Mesendoderm (in vitro differentiated cells): ENCODE results near the gene SLC16A1.

Source experiments
- DNase-seq: peaks from one replicate; pipeline ENCODE4 v3.0.0; 2013
- H2AK5ac ChIP-seq: 2 replicates; pipeline ENCODE4 v1.6.1; 2013; ENCODE audit warnings: low read length, inconsistent platforms
- H2BK120ac ChIP-seq: 2 replicates; pipeline ENCODE4 v1.6.1; 2013; ENCODE audit warnings: low read depth, mild to moderate bottlenecking, low read length, moderate library complexity, mixed read lengths
- H2BK15ac ChIP-seq: replicated peaks from 2 replicates; pipeline ENCODE4 v1.6.1; 2013; ENCODE audit warnings: low read depth, mild to moderate bottlenecking, moderate library complexity
- H2BK5ac ChIP-seq: 2 replicates; pipeline ENCODE4 v1.6.1; 2013; ENCODE audit warnings: low read length, inconsistent platforms
- H3K18ac ChIP-seq: 2 replicates; pipeline ENCODE4 v1.6.1; 2013; ENCODE audit warnings: mild to moderate bottlenecking, low read length, mixed read lengths
- H3K23ac ChIP-seq: one replicate; pipeline ENCODE4 v1.6.1; 2013; ENCODE audit warnings: low read length
- H3K27ac ChIP-seq: 2 replicates; pipeline ENCODE4 v1.5.1; 2013; ENCODE audit warnings: low read depth, mild to moderate bottlenecking, inconsistent platforms, low read length, moderate library complexity
- H3K27me3 ChIP-seq: 2 replicates; pipeline ENCODE4 v1.6.1; 2013; ENCODE audit warnings: low read length, control low read depth, mild to moderate bottlenecking, inconsistent platforms; ENCODE audit not compliant: insufficient read depth, poor library complexity
- H3K36me3 ChIP-seq: 2 replicates; pipeline ENCODE4 v1.6.1; 2013; ENCODE audit warnings: low read length, inconsistent platforms; ENCODE audit not compliant: control insufficient read depth, insufficient read depth
- H3K4ac ChIP-seq: one replicate; pipeline ENCODE4 v1.6.1; 2013; ENCODE audit warnings: low read depth, mild to moderate bottlenecking, low read length, moderate library complexity
- H3K4me1 ChIP-seq: 2 replicates; pipeline ENCODE4 v1.6.1; 2013; ENCODE audit warnings: low read depth, low read length, inconsistent platforms; ENCODE audit not compliant: control insufficient read depth
- H3K4me2 ChIP-seq: 2 replicates; pipeline ENCODE4 v1.6.1; 2013; ENCODE audit warnings: low read length
- H3K4me3 ChIP-seq: 2 replicates; pipeline ENCODE4 v1.5.1; 2013; ENCODE audit warnings: mild to moderate bottlenecking, low read length
- H3K56ac ChIP-seq: one replicate; pipeline ENCODE4 v1.6.1; 2013; ENCODE audit warnings: low read length
- H3K79me1 ChIP-seq: 2 replicates; pipeline ENCODE4 v1.6.1; 2013; ENCODE audit warnings: low read length, inconsistent platforms
- H3K79me2 ChIP-seq: 2 replicates; pipeline ENCODE4 v1.6.1; 2013; ENCODE audit warnings: mild to moderate bottlenecking, low read length; ENCODE audit not compliant: control insufficient read depth, insufficient read depth
- H3K9ac ChIP-seq: 2 replicates; pipeline ENCODE4 v1.6.1; 2013; ENCODE audit warnings: low read length, inconsistent platforms
- H4K5ac ChIP-seq: one replicate; pipeline ENCODE4 v1.6.1; 2013; ENCODE audit warnings: low read length
- H4K8ac ChIP-seq: one replicate; pipeline ENCODE4 v1.6.1; 2013; ENCODE audit warnings: low read depth, mild to moderate bottlenecking, control low read depth, low read length, moderate library complexity
- WGBS: extraction: QIAGEN DNeasy Blood & Tissue Kit; methylation state at CpG from one replicate; pipeline ENCODE4 v1.1.7; 2013; ENCODE audit warnings: low lambda C conversion rate, missing lambda C conversion rate; ENCODE audit not compliant: insufficient coverage; ENCODE audit errors: extremely low coverage; 5-methylcytosine and 5-hydroxymethylcytosine counted together

The SLC16A1 gene

GRCh38 chr1:112927462-112927990, 28.5 kb downstream of the SLC16A1 start:
- H2BK5ac ChIP-seq, result no peak overlapping the region
- H3K9ac ChIP-seq, result no peak overlapping the region
- H2BK120ac ChIP-seq, result no peak overlapping the region
- no peak overlapping the region for H2BK15ac ChIP-seq
- H4K8ac ChIP-seq, result no peak overlapping the region
- WGBS, result no CpG with 5 or more reads among the region's 2 CpGs
- peaks cover 13% of the 10 kb centered on the region for H3K36me3 ChIP-seq
- H3K27me3 ChIP-seq, result no peaks in the 10 kb centered on the region
- H4K5ac ChIP-seq, result no peak overlapping the region
- H3K4me3 ChIP-seq, result no peak overlapping the region
- no peak overlapping the region for H3K27ac ChIP-seq
- peaks cover 20% of the 10 kb centered on the region for H3K79me1 ChIP-seq
- H3K4me1 ChIP-seq, result no peaks in the 10 kb centered on the region
- no peak overlapping the region for H3K23ac ChIP-seq
- DNase-seq, result no peak
- no peak overlapping the region for H2AK5ac ChIP-seq
- H3K4me2 ChIP-seq, result no peak overlapping the region
- no peak overlapping the region for H3K56ac ChIP-seq
- no peak overlapping the region for H3K4ac ChIP-seq
- peaks cover 49% of the 10 kb centered on the region for H3K79me2 ChIP-seq
- no peak overlapping the region for H3K18ac ChIP-seq

- peaks cover 14% of the 10 kb centered on the region for H3K36me3 ChIP-seq
- H3K4ac ChIP-seq, result no peak overlapping the region
- WGBS, result no CpG with 5 or more reads among the region's 1 CpG
- H3K79me2 ChIP-seq, result peaks cover 42% of the 10 kb centered on the region
- no peak overlapping the region for H4K5ac ChIP-seq
- H3K9ac ChIP-seq, result no peak overlapping the region
- no peak overlapping the region for H3K23ac ChIP-seq
- H2BK120ac ChIP-seq, result no peak overlapping the region
- no peak overlapping the region for H3K4me3 ChIP-seq
- no peak overlapping the region for H3K18ac ChIP-seq
- no peak overlapping the region for H2BK15ac ChIP-seq
- no peak overlapping the region for H3K56ac ChIP-seq
- no peaks in the 10 kb centered on the region for H3K27me3 ChIP-seq
- no peak overlapping the region for H3K4me2 ChIP-seq
- no peak for DNase-seq
- H3K79me1 ChIP-seq, result peaks cover 21% of the 10 kb centered on the region
- H3K4me1 ChIP-seq, result no peaks in the 10 kb centered on the region
- H4K8ac ChIP-seq, result no peak overlapping the region
- no peak overlapping the region for H2BK5ac ChIP-seq
- no peak overlapping the region for H2AK5ac ChIP-seq
- H3K27ac ChIP-seq, result no peak overlapping the region
Measured at GRCh38 chr1:112926858-112927257, 29.1 kb downstream of the SLC16A1 start.

GRCh38 chr1:112925015-112925414, 31.0 kb downstream of the SLC16A1 start:
- Histone ChIP-seq H3K27me3 (no peaks in the 10 kb centered on the region), H3K4me1 (no peaks in the 10 kb centered on the region), H4K8ac (no peak overlapping the region), H3K4me3 (no peak overlapping the region), H2BK120ac (no peak overlapping the region), H3K79me2 (peaks cover 28% of the 10 kb centered on the region), H2BK5ac (no peak overlapping the region), H3K4ac (no peak overlapping the region), H3K9ac (no peak overlapping the region), H3K27ac (no peak overlapping the region), H3K79me1 (peaks cover 20% of the 10 kb centered on the region), H2AK5ac (no peak overlapping the region), H4K5ac (no peak overlapping the region), H3K56ac (no peak overlapping the region), H3K23ac (no peak overlapping the region), H2BK15ac (no peak overlapping the region), H3K4me2 (no peak overlapping the region), H3K36me3 (peaks cover 15% of the 10 kb centered on the region), H3K18ac (no peak overlapping the region)
- DNase-seq, result no peak
- no CpG with 5 or more reads among the region's 3 CpGs for WGBS

GRCh38 chr1:112923959-112924349, 32.0 kb downstream of the SLC16A1 start:
- Histone ChIP-seq H3K4me1 (no peaks in the 10 kb centered on the region), H3K27me3 (no peaks in the 10 kb centered on the region), H3K4me3 (no peak overlapping the region), H2AK5ac (no peak overlapping the region), H3K4me2 (no peak overlapping the region), H4K5ac (no peak overlapping the region), H2BK120ac (no peak overlapping the region), H2BK15ac (no peak overlapping the region), H3K9ac (no peak overlapping the region), H3K4ac (no peak overlapping the region), H3K23ac (no peak overlapping the region), H2BK5ac (no peak overlapping the region), H3K36me3 (peaks cover 13% of the 10 kb centered on the region), H4K8ac (no peak overlapping the region), H3K18ac (no peak overlapping the region), H3K79me2 (peaks cover 18% of the 10 kb centered on the region), H3K27ac (no peak overlapping the region), H3K79me1 (peaks cover 14% of the 10 kb centered on the region), H3K56ac (no peak overlapping the region)
- no CpG with 5 or more reads among the region's 12 CpGs for WGBS
- DNase-seq, result no peak

- Histone ChIP-seq H4K5ac (no peak overlapping the region), H2BK15ac (no peak overlapping the region), H3K79me1 (peaks cover 15% of the 10 kb centered on the region), H3K36me3 (peaks cover 13% of the 10 kb centered on the region), H3K27ac (no peak overlapping the region), H2BK120ac (no peak overlapping the region), H2AK5ac (no peak overlapping the region), H3K18ac (no peak overlapping the region), H3K56ac (no peak overlapping the region), H2BK5ac (no peak overlapping the region), H4K8ac (no peak overlapping the region), H3K4ac (no peak overlapping the region), H3K79me2 (peaks cover 18% of the 10 kb centered on the region), H3K4me3 (no peak overlapping the region), H3K4me1 (no peaks in the 10 kb centered on the region), H3K23ac (no peak overlapping the region), H3K9ac (no peak overlapping the region), H3K27me3 (no peaks in the 10 kb centered on the region), H3K4me2 (no peak overlapping the region)
- WGBS, result no CpG with 5 or more reads among the region's 25 CpGs
- no peak for DNase-seq
Measured at GRCh38 chr1:112923234-112923958, 32.6 kb downstream of the SLC16A1 start.
